Subcutaneous abdominal adipose tissue (tissue), 5 donors: Measurements from ENCODE around the gene CDC42BPB.
"Not testable (repeated sequence)": the region's sequence is repeated elsewhere in the genome, so short reads cannot be mapped to it uniquely, and the experiment has no call there.

ENCODE experiments used
- H3K27ac ChIP-seq: one replicate; pipeline ENCODE4 v1.7.0; 2013; ENCODE audit warnings: low read depth, mild to moderate bottlenecking, inconsistent platforms, low read length, moderate library complexity
- H3K27me3 ChIP-seq, 5 donors: one replicate each; pipeline ENCODE4 v1.7.0; 2013; ENCODE audit warnings: low read length in 5 of 5, inconsistent platforms in 1 of 5; ENCODE audit not compliant: control insufficient read depth in 5 of 5, insufficient read depth in 4 of 5
- H3K36me3 ChIP-seq, 5 donors: one replicate each; pipeline ENCODE4 v1.7.0; 2013; ENCODE audit warnings: low read length in 5 of 5; ENCODE audit not compliant: control insufficient read depth in 5 of 5, insufficient read depth in 5 of 5
- H3K4me1 ChIP-seq, 5 donors: one replicate each; pipeline ENCODE4 v1.7.0; 2013; ENCODE audit warnings: low read length in 5 of 5, mild to moderate bottlenecking in 3 of 5, moderate library complexity in 1 of 5; ENCODE audit not compliant: control insufficient read depth in 5 of 5, insufficient read depth in 5 of 5
- H3K4me3 ChIP-seq, 5 donors: one replicate each; pipeline ENCODE4 v1.7.0; 2013; ENCODE audit warnings: low read length in 5 of 5, low read depth in 1 of 5
- H3K9ac ChIP-seq, 5 donors: one replicate each; pipeline ENCODE4 v1.7.0; 2013; ENCODE audit warnings: low read length in 5 of 5, mild to moderate bottlenecking in 4 of 5, moderate library complexity in 3 of 5
- H3K9me3 ChIP-seq, 5 donors: one replicate each; pipeline ENCODE4 v1.7.0; 2013; ENCODE audit warnings: low read length in 5 of 5; ENCODE audit not compliant: control insufficient read depth in 5 of 5
- donor health status: healthy.
- donor health status: healthy.
- donor health status: healthy.
- donor health status: healthy.
- donor health status: healthy.

Gene CDC42BPB

GRCh38 chr14:102899516-102899900 is 157.8 kb downstream of the CDC42BPB start:
- Histone ChIP-seq H3K27ac (no peak overlapping the region), H3K27me3 (no peaks in the 10 kb centered on the region), H3K9ac (no peak overlapping the region), H3K4me1 (peaks cover 0 to 13% (median 4%) of the 10 kb centered on the region in 5 donors), H3K36me3 (peaks cover 0 to 53% (median 21%) of the 10 kb centered on the region in 5 donors), H3K9me3 (no peaks in the 10 kb centered on the region), H3K4me3 (no peak overlapping the region)

GRCh38 chr14:102898776-102899515 is 158.4 kb downstream of the CDC42BPB start:
- no peaks in the 10 kb centered on the region for H3K27me3 ChIP-seq
- H3K4me3 ChIP-seq = no peak overlapping the region
- H3K4me1 ChIP-seq = peaks cover 0 to 13% (median 8%) of the 10 kb centered on the region in 5 donors
- no peak overlapping the region for H3K27ac ChIP-seq
- no peaks in the 10 kb centered on the region for H3K9me3 ChIP-seq
- H3K36me3 ChIP-seq = peaks cover 0 to 50% (median 18%) of the 10 kb centered on the region in 5 donors
- H3K9ac ChIP-seq = no peak overlapping the region

DNA sequence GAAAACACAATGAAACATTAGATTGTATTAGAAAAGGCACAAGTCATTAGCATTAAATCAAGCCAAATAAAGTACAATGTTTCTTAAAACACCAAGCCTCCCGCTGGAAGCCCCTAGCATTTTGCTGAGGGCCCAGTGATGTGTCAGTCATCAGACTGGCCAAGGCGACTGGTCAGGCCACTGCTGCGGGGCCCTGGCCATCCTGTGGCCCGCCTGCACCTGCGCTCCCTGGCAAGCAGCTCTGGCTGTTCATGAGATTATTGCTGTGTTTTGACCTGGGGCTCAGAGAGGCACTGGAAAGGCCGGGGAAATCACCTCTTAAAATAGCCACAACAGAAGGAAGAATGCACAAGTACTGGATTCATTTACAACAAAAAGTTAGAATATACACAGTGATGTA is 159.1 kb downstream of the CDC42BPB start:
- Histone ChIP-seq H3K36me3 (peaks cover 0 to 43% (median 12%) of the 10 kb centered on the region in 5 donors), H3K9me3 (no peaks in the 10 kb centered on the region), H3K27me3 (no peaks in the 10 kb centered on the region), H3K4me3 (no peak overlapping the region), H3K4me1 (peaks cover 4 to 18% (median 14%) of the 10 kb centered on the region in 5 donors), H3K9ac (no peak overlapping the region), H3K27ac (no peak overlapping the region)

GRCh38 chr14:102897299-102898027 is 159.9 kb downstream of the CDC42BPB start:
- Histone ChIP-seq H3K4me1 (peaks cover 4 to 25% (median 19%) of the 10 kb centered on the region in 5 donors), H3K9me3 (no peaks in the 10 kb centered on the region), H3K9ac (no peak overlapping the region), H3K27ac (no peak overlapping the region), H3K27me3 (no peaks in the 10 kb centered on the region), H3K36me3 (peaks cover 0 to 35% (median 11%) of the 10 kb centered on the region in 5 donors), H3K4me3 (no peak overlapping the region)

DNA sequence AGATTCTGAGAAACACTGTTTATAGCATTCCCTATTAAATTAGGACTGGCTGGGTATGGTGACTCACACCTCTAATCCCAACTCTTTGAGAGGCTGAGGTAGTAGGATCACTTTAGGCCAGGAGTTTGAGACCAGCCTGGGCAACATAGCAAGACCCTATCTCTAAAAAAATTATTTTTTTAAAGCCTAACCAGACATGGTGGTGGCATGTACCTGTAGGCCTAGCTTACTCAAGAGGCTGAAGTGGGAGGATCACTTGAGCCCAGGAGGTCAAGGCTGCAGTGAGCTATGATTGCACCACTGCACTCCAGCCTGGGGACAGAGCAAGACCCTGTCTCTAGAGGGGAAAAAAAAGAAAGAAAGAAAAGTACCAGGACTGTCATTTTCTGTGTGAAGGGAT is 160.6 kb downstream of the CDC42BPB start:
- not testable (repeated sequence) for H3K9ac ChIP-seq, H3K4me3 ChIP-seq, H3K27ac ChIP-seq, H3K27me3 ChIP-seq, H3K9me3 ChIP-seq
- peaks cover 4 to 25% (median 19%) of the 10 kb centered on the region in 5 donors for H3K4me1 ChIP-seq
- H3K36me3 ChIP-seq = peaks cover 0 to 29% (median 11%) of the 10 kb centered on the region in 5 donors

- Histone ChIP-seq H3K27me3 (no peaks in the 10 kb centered on the region), H3K36me3 (peaks cover 2 to 32% (median 8%) of the 10 kb centered on the region in 5 donors), H3K9ac (no peak overlapping the region), H3K9me3 (no peaks in the 10 kb centered on the region), H3K27ac (no peak overlapping the region), H3K4me3 (no peak overlapping the region), H3K4me1 (peaks cover 4 to 25% (median 19%) of the 10 kb centered on the region in 5 donors)
Observed at GRCh38 chr14:102893452-102893851, 163.9 kb downstream of the CDC42BPB start.

DNA sequence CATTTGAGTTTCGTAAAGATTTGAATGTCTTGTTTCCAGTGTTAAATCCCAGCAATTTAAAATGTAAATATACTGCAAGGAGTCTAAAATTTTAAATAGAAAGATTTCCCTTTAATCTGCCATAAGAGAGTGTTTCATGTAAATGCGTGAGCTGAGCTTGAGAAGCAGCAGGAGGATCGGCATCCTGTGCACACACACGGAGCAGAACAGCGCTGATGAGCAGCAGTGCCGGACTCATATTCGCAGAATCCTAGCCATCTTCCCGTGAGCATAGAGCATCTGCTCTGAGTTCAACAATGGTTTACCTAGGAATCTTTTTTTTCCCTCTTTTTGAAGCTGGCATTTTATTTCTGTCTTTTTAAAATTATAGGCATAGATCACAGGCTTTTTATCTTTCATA is 164.7 kb downstream of the CDC42BPB start:
- Histone ChIP-seq H3K4me1 (peaks cover 4 to 23% (median 17%) of the 10 kb centered on the region in 5 donors), H3K36me3 (peaks cover 6 to 37% (median 12%) of the 10 kb centered on the region in 5 donors), H3K27ac (no peak overlapping the region), H3K27me3 (no peaks in the 10 kb centered on the region), H3K9me3 (no peaks in the 10 kb centered on the region), H3K9ac (no peak overlapping the region), H3K4me3 (no peak overlapping the region)

GRCh38 chr14:102891556-102891955 is 165.8 kb downstream of the CDC42BPB start:
- Histone ChIP-seq H3K36me3 (peaks cover 6 to 42% (median 14%) of the 10 kb centered on the region in 5 donors), H3K9ac (no peak overlapping the region)

DNA sequence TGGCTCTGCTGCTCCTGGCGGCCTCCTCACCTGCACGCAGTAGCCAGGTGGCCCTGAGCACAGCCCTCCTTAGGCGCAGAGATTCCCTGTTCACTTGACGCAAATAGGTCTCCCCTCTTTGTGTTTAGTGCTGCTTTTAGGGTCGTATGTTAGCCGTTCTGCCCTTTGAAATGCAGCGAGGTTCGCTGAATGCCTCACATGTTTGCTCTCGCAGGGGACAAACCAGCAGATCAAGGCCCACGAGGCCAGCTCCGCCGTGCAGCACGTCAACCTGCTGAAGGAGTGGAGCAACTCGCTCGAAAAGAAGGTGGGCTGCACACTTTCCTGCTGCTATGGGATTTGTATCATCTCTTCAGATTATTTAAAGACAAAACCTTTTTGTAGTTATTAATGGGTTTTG is 166.2 kb downstream of the CDC42BPB start:
- H3K36me3 ChIP-seq = peaks cover 6 to 45% (median 17%) of the 10 kb centered on the region in 5 donors
- no peak overlapping the region for H3K9ac ChIP-seq
- peaks cover 4 to 15% (median 6%) of the 10 kb centered on the region in 5 donors for H3K4me1 ChIP-seq

More at GRCh38 chr14:102891556-102891955, 165.8 kb downstream of the CDC42BPB start:
- H3K27ac ChIP-seq = no peak overlapping the region
- H3K9me3 ChIP-seq = no peaks in the 10 kb centered on the region
- H3K4me3 ChIP-seq = no peak overlapping the region
- no peaks in the 10 kb centered on the region for H3K27me3 ChIP-seq
- peaks cover 4 to 15% (median 7%) of the 10 kb centered on the region in 5 donors for H3K4me1 ChIP-seq

GRCh38 chr14:102889615-102890014 is 167.7 kb downstream of the CDC42BPB start:
- Histone ChIP-seq H3K4me1 (peaks cover 4 to 15% (median 6%) of the 10 kb centered on the region in 5 donors), H3K9ac (no peak overlapping the region), H3K27me3 (no peaks in the 10 kb centered on the region), H3K36me3 (peaks cover 6 to 47% (median 29%) of the 10 kb centered on the region in 5 donors), H3K4me3 (no peak overlapping the region), H3K9me3 (no peaks in the 10 kb centered on the region), H3K27ac (no peak overlapping the region)

More for the DNA sequence above, 166.2 kb downstream of the CDC42BPB start:
- H3K9me3 ChIP-seq = no peaks in the 10 kb centered on the region
- H3K27me3 ChIP-seq = no peaks in the 10 kb centered on the region
- H3K27ac ChIP-seq = no peak overlapping the region
- H3K4me3 ChIP-seq = no peak overlapping the region
